MM.1S (cell line): ENCODE measurements around the gene RTBDN.
A peak's percentile ranks its signal among the peaks of the same experiment; 100 is the strongest.

ENCODE experiments used
- DNase-seq: peaks from one replicate; pipeline ENCODE4 v3.0.0-alpha.2; 2015
- H2AFZ ChIP-seq: fragments of 300-600 bp; sonication (generic); 2 replicates; pipeline ENCODE4 v1.6.0; 2016; ENCODE audit warnings: antibody characterized with exemption, low read length
- H3F3A ChIP-seq: fragments of 300-600 bp; sonication (generic); 2 replicates; pipeline ENCODE4 v1.6.1; 2016; ENCODE audit warnings: mild to moderate bottlenecking, antibody characterized with exemption, low read length, moderate library complexity, mixed read lengths; ENCODE audit not compliant: insufficient read depth
- H3K27ac ChIP-seq: fragments of 300-600 bp; sonication (generic); 2 replicates; pipeline ENCODE4 v1.5.1; 2016; ENCODE audit warnings: mild to moderate bottlenecking, low read length
- H3K27me3 ChIP-seq: fragments of 300-600 bp; sonication (generic); replicated peaks from 2 replicates; pipeline ENCODE4 v1.6.0; 2016; ENCODE audit warnings: low read length; ENCODE audit not compliant: insufficient read depth
- H3K36me3 ChIP-seq: fragments of 300-600 bp; sonication (generic); replicated peaks from 2 replicates; pipeline ENCODE4 v1.6.1; 2016; ENCODE audit warnings: mild to moderate bottlenecking, low read length, mixed read lengths; ENCODE audit not compliant: insufficient read depth
- H3K4me1 ChIP-seq: fragments of 300-600 bp; sonication (generic); 2 replicates; pipeline ENCODE4 v1.6.1; 2016; ENCODE audit warnings: low read length, mixed read lengths
- H3K4me2 ChIP-seq: fragments of 300-600 bp; sonication (generic); 2 replicates; pipeline ENCODE4 v1.6.0; 2016; ENCODE audit warnings: low read depth, low read length
- H3K4me3 ChIP-seq: fragments of 300-600 bp; sonication (generic); 2 replicates; pipeline ENCODE4 v1.5.1; 2016; ENCODE audit warnings: low read length, mixed read lengths
- H3K79me2 ChIP-seq: fragments of 300-600 bp; sonication (generic); 2 replicates; pipeline ENCODE4 v1.6.1; 2016; ENCODE audit warnings: mixed run types, low read length, mixed read lengths
- H3K9ac ChIP-seq: fragments of 300-600 bp; sonication (generic); 2 replicates; pipeline ENCODE4 v1.6.1; 2016; ENCODE audit warnings: low read length, mixed read lengths
- H3K9me2 ChIP-seq: fragments of 300-600 bp; sonication (generic); replicated peaks from 2 replicates; pipeline ENCODE4 v1.6.1; 2016; ENCODE audit warnings: mild to moderate bottlenecking, low read length, mixed read lengths; ENCODE audit not compliant: insufficient read depth
- H3K9me3 ChIP-seq: fragments of 300-600 bp; sonication (generic); replicated peaks from 2 replicates; pipeline ENCODE4 v1.6.1; 2016; ENCODE audit warnings: mild to moderate bottlenecking, low read length, mixed read lengths; ENCODE audit not compliant: insufficient read depth
- H4K20me1 ChIP-seq: fragments of 300-600 bp; sonication (generic); 2 replicates; pipeline ENCODE4 v1.6.1; 2016; ENCODE audit warnings: mild to moderate bottlenecking, low read length, moderate library complexity, mixed read lengths; ENCODE audit not compliant: insufficient read depth
- EZH2 ChIP-seq: fragments of 300-600 bp; sonication (generic); optimal IDR thresholded peaks from 2 replicates; pipeline ENCODE3; 2017; ENCODE audit warnings: low read depth, mild to moderate bottlenecking, antibody characterized with exemption, low read length, mixed read lengths
- EZH2phosphoT487 ChIP-seq: fragments of 300-600 bp; sonication (generic); IDR thresholded peaks from 2 replicates; pipeline ENCODE4 v1.6.1; 2018; ENCODE audit warnings: antibody characterized with exemption, low read length
- TF ChIP-seq, protein P1 (sequence below): fragments of 300-600 bp; sonication (generic); IDR thresholded peaks from 2 replicates; pipeline ENCODE4 v1.5.1; 2016; ENCODE audit warnings: antibody characterized with exemption, low read length, mixed read lengths

RTBDN gene

DNA sequence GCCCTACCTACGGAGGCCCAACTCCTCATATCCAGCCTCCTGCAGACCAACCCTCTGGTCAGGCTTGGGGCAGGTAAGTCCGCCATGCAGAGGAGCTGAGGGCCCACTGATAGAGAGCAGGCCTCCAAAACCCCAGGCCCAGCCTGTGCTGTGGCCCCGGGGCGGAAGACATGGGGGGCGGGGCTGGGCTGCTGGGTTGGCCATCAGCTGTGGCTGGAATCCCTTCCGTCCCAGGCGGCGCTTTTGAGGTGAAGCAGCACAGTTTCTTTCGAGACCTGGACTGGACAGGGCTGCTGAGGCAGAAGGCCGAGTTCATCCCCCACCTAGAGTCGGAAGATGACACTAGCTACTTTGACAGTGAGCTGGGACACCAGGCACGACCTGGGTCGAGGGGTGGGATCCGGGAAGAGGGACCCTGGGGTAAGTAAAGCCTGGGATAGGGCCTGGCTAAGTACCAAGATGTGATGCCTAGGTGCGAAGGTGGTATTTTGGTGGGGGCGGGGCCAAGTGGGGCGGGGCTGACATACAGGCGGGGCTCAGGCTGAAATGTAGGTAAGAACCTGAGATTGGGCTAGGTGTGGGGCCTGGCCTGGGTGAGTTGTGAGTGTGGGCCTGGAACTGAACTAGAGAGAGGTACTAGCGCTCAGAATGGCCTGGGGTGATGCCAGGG is 31.5 kb upstream of the RTBDN start:
- no peak overlapping the region for H3K4me2 ChIP-seq
- DNase-seq, result no peak
- H3K36me3 ChIP-seq, result no peaks in the 10 kb centered on the region
- H3F3A ChIP-seq, result no peaks in the 10 kb centered on the region
- no peaks in the 10 kb centered on the region for H3K9me2 ChIP-seq
- TF ChIP-seq EZH2, result no peak
- no peak for TF ChIP-seq EZH2phosphoT487
- TF ChIP-seq, protein P1, sequence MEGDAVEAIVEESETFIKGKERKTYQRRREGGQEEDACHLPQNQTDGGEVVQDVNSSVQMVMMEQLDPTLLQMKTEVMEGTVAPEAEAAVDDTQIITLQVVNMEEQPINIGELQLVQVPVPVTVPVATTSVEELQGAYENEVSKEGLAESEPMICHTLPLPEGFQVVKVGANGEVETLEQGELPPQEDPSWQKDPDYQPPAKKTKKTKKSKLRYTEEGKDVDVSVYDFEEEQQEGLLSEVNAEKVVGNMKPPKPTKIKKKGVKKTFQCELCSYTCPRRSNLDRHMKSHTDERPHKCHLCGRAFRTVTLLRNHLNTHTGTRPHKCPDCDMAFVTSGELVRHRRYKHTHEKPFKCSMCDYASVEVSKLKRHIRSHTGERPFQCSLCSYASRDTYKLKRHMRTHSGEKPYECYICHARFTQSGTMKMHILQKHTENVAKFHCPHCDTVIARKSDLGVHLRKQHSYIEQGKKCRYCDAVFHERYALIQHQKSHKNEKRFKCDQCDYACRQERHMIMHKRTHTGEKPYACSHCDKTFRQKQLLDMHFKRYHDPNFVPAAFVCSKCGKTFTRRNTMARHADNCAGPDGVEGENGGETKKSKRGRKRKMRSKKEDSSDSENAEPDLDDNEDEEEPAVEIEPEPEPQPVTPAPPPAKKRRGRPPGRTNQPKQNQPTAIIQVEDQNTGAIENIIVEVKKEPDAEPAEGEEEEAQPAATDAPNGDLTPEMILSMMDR, result no peak
- H2AFZ ChIP-seq, result no peak overlapping the region
- no peak overlapping the region for H3K4me3 ChIP-seq
- no peak overlapping the region for H3K27ac ChIP-seq
- no peaks in the 10 kb centered on the region for H3K4me1 ChIP-seq
- H3K9ac ChIP-seq, result no peak overlapping the region
- H4K20me1 ChIP-seq, result no peaks in the 10 kb centered on the region
- H3K79me2 ChIP-seq, result no peaks in the 10 kb centered on the region
- no peaks in the 10 kb centered on the region for H3K9me3 ChIP-seq
- H3K27me3 ChIP-seq, result peaks cover 33% of the 10 kb centered on the region

DNA sequence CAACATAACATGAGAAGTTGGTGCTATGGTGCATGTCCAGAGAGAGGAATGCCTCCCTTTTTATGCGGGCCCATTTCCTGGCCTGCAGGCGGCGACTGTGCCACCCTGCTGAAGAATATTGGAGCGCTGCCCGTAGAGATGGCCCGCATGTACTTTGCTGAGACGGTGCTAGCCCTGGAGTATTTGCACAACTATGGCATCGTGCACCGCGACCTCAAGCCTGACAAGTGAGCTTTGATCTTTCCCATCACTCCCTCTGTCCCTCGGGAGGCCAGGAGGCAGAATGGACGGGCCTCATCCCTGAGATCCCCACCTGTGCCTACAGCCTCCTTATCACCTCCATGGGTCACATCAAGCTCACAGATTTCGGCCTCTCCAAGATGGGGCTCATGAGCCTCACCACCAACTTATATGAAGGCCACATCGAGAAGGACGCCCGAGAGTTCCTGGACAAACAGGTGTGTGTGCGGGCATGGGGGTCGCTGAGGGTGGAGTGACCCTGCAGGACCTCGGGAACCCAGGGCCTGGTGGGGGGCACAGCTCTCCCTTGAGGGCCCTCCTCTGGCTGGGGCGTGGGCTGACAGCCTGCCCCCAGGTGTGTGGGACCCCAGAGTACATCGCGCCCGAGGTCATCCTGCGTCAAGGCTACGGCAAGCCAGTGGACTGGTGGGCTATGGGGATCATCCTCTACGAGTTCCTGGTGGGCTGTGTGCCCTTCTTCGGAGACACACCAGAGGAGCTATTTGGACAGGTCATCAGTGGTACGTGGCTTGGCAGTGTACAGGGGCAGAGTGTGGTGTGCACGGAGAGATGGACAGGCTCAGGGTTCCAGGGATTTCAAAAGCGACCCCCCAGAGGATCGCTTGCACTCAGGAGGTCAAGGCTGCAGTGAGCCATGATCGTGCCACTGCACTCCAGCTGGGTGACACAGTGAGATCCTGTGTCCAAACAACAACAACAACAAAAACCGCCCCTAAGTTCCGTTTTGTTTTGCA is 30.6 kb upstream of the RTBDN start:
- Histone ChIP-seq H3K27ac (no peak overlapping the region), H3F3A (no peaks in the 10 kb centered on the region), H3K27me3 (peaks cover 38% of the 10 kb centered on the region), H3K9me2 (no peaks in the 10 kb centered on the region), H3K79me2 (no peaks in the 10 kb centered on the region), H3K9me3 (no peaks in the 10 kb centered on the region), H3K36me3 (no peaks in the 10 kb centered on the region), H3K4me1 (no peaks in the 10 kb centered on the region), H3K4me3 (no peak overlapping the region), H3K9ac (no peak overlapping the region), H4K20me1 (no peaks in the 10 kb centered on the region), H2AFZ (no peak overlapping the region), H3K4me2 (no peak overlapping the region)
- no peak for DNase-seq
- TF ChIP-seq EZH2phosphoT487 (no peak), EZH2 (no peak)
- TF ChIP-seq, protein P1, result peak; percentile 47

DNA sequence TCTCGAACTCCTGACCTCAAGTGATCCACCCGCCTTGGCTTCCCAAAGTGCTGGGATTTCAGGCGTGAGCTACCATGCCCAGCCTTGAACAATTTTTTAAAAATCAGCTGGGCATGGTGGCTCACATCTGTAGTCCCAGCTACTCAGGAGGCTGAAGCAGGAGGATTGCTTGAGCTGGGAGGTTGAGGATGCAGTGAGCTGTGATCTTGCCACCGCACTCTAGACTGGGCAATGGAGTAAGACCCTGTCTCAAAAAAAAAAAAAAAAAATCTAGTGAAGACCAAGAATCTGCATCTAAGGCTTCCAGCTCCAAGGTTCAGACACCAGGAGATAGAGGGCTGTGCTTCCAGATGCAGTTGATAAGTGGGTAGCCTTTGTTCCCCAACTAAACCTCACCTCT is 29.8 kb upstream of the RTBDN start:
- Histone ChIP-seq H3K36me3 (no peaks in the 10 kb centered on the region), H3F3A (no peaks in the 10 kb centered on the region), H3K27ac (no peak overlapping the region), H2AFZ (no peak overlapping the region), H3K79me2 (no peaks in the 10 kb centered on the region), H3K27me3 (peaks cover 42% of the 10 kb centered on the region), H3K9me3 (no peaks in the 10 kb centered on the region), H3K9ac (no peak overlapping the region), H4K20me1 (no peaks in the 10 kb centered on the region), H3K4me1 (no peaks in the 10 kb centered on the region), H3K4me2 (no peak overlapping the region), H3K9me2 (no peaks in the 10 kb centered on the region), H3K4me3 (no peak overlapping the region)
- TF ChIP-seq EZH2phosphoT487 (no peak), EZH2 (no peak)
- TF ChIP-seq, protein P1, result no peak
- no peak for DNase-seq
